Inflammatory macrophage treated with lipopolysaccharide for 4 hours (primary cell): ENCODE results near the gene SRD5A1.

Experiments used
- DNase-seq: peaks from one replicate; pipeline ENCODE4 v3.0.0-alpha.2; 2020

Gene SRD5A1

DNA sequence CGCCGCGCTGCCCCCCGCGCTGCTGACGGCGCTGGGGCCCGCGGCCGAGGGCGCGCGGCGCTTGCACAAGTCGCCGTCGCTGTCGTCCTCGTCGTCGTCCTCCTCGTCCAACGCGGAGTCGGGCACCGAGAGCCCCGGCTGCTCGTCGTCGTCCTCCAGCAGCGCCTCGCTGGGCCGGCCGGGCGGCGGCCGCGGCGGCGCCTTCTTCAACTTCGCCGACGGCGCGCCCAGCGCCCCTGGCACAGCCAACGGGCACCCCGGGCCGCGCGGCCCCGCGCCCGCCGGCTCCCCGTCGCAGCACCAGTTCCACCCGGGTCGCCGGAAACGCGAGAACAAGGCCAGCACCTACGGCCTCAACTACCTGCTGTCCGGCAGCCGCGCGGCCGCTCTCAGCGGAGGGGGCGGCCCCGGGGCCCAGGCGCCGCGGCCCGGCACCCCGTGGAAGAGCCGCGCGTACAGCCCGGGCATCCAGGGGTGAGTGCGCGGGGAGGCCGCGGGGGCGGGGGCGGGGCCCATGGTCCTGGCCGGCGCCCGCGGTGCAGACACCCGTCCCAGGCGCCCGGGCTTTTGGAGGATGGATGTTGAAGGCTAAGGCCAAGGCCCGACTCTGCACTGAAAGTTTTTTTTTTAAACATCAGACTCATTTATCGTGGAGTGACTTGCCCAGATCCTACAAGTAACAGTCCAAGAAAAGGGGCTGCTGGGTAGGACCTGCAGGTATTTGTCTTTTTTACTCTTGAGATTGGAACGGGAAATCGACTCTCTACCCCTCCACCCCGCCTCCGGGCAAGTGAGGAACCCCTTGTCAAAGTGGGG is 81.2 kb downstream of the SRD5A1 start:
- peak; percentile 29 for DNase-seq

DNA sequence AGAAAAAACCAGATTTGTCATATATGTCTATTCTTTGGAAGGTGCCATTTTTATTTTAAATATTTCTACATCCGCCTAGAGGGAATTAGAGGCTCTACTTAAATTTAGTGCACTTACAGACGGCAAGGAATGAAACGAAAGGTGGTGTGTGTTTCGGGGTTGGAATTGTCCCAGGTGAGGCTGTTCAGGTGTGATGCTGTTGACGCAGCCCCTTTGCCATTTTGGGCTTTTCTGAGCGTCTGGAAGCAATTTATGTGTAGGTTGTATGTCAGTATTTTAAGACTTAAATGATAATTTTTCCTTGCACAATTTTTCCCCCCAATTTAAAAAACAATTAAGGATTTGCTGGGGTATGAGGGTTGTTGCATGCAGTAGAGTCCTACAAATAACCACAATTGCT is 82.0 kb downstream of the SRD5A1 start:
- no peak for DNase-seq

DNA sequence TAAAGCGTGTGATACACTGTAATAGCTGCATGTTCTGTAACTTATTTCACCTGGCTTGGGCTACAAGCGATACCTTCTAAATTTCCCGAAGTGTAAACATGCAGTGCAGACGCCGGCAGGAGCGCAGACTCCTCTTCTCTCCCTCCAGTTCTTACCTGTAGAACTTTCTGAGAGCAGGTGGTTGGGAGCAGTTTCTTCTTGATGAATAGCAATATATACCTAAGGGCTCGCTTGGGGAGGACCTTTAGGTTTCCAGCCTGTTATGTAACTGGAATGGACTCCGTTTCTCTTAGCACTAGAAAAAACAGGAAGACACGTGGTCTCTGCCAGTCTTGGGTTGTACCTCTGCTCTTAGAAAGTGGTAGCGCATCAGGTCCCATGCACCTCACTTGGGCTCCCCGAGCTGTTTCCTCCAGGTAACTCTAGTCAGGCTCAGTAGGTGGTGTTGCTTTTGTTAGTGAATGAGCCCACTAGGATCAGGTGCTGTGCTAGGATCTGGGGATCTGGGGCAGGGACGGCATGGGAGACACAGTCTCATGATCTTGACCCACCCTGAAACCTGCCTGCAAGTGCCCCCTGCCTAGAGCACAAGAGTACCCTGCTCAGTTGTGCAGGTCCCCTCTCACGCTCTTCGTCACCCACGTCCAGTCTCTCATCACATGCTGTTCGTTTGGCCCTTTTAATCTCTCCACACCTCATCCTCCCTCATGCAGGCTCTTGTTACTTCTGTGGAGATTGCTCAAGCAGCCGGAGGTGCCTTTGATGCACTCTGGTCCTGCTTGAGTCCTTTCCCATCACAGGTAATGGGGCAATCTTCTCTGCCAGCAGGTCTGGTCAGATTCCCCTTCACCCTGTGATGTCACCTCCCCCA is 82.8 kb downstream of the SRD5A1 start:
- peak; percentile 48 for DNase-seq

DNA sequence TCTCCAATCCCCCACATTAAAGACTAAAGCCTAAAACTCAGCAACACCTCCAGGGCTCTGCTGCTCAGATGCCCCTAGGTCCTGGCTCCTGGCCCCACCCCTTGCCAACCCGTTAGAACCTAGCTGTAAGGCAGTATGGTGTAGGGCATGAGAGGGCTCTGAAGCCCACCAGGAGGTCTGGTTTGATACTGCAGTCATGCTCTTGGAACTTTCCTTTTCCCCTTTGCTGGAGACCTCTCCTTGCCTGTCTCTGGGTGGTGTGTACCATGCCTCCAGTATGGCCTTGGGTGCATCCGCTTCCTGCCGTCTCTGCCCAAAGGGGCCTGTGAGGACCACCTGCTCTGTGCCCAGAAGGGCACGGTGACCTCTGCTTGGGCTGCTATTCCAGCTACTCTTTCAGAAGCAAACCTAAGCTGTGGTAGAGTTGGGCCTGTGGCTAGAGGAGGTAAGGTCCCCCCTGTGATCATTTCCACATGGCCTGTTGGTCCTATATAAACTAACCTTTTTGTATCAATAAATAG is 83.4 kb downstream of the SRD5A1 start:
- no peak for DNase-seq

DNA sequence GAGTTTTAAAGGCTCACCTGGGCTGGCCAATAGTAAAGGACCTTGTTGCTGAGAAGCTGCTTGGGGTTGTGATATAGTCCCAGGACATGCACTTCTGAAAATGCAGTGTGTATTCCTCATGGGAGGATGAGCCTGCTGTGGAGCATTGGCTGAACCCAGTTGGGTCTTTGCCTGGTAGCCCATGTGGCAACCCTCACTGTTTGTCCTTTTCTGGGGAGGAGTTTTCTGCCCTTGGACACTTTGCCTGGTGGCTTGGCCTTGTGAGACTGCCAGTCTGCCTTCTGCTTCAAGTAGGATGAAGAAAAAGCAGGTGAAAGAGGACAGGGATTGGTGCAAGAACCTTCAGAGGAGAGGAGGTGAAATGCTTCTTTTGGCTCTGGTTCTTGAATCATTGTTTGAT is 84.0 kb downstream of the SRD5A1 start:
- DNase-seq: no peak

DNA sequence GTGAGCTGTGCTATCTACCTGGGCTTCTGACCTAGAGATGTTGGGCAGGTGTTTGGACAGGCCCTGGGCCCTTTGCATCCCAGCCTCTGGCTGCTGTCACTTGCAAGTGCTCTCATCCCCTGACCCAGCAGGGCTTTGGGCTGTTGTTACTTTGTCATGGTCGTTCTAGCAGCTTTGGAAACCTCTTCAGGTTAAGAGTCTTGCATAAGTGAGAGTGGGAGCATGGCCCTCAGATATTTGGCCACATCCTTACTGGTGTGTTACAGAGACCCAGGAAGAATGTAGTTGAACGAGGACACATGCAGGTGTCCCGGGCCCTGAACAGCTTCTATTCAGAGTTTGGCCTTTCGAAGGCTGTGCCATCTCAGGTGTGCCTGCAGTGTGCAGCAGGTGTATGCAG is 84.4 kb downstream of the SRD5A1 start:
- DNase-seq: no peak

DNA sequence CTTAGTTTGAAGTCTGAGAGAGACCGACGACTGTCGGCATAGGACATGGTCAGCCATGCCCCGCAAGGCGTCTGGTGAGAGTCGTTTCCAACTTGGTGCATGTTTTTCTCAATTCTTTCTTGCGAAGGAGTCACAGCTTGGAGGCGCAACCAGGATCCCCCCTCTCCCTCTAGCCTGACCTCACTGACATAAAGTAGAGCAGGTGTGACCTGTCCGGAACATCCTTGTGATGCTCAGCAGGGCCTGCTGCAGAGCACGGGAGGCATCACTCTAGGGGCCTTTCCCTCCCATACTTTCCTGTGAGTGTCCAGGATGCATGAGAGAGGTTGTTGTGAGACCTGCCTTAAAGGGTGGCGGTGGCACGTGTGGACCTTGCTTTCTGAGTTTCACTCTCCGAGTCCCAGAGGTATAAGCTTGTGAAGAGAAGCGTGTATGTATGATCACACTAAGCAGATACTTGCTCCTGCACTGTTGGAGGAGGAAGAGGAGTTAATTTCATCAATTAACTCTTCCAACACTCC is 85.0 kb downstream of the SRD5A1 start:
- no peak for DNase-seq

DNA sequence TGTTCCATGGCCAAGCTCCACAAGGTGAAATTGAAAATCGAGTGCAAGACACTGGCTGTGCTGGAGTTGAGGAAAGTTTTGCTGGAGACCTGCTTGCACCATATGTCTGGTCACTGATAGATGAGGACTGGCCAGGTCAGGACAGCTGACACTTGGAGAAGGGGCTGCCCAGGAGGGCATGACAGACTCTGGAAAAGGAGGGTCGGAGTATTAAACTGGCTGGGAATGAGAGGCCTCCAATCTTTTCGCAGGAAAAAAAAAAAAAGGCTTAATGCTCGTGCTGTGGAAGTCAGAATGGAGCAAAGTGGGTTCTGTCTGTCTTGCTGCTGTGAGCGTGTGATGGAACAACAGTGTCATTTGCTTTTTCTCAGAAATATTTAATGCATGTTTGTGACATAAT is 85.5 kb downstream of the SRD5A1 start:
- no peak for DNase-seq

DNA sequence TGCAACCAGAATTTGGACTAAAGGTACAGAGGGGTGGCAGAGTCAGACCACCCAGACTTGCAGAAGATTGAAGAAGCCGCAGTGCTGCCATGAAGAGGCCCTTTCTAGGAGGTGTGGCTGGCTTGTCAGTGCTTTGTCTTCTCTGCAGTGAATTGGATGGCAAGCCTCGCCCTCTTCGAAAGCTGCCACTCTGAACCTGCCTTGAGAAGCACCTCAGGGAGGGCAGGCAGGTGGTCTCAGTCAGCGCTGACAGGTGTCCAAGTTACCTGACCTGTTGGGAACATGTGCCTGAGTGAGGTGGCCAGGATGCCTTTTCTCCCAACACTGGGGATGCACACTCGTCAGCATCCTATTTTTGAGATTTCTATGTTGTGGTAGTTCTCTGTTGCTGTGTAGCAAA is 86.2 kb downstream of the SRD5A1 start:
- DNase-seq: no peak

DNA sequence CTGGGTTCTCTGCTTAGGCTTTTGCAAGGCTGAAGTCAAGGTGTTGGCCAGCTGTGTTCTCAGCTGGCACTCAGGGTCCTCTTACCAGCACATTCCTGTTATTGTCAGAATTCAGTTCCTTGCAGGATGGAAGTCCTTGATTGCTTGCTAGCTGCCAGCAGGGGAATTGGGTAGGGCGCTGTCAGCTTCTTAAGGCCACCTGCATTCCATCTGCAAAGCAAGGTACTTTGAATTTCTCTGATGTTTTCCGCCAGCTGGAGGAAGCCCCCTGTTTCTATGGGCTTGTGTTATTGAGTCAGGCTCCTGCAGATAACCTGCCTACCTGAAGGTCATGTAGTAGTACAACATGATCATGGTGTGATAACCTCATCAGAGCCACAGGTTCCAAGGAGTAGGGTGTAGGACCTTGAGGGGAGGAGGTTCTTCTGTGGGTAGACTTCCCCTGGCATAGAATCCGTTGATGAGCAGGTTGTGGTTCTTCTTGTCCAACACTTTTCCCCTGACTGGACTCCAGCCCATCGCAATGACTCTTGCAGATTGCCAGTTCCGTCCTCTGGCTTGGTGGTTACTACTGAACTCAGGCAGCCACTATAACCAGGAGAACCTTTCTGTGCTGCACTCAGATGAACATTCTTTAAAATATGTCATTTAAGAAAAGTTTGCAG is 86.8 kb downstream of the SRD5A1 start:
- no peak for DNase-seq

DNA sequence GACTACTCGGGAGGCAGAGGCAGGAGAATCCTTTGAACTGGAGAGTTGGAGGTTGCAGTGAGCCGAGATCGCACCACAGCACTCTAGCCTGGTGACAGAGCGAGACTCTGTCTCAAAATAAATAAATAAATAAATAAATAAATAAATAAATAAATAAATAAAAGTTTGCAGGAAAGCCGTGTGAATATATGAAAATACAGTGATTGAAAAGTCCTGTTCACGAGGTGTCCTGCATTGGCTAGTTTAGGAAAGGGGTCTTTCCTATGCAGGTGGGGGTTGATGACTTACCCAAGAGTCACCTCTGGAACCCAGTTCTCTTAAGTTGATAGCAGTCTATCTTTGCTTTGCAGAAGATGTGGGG is 87.3 kb downstream of the SRD5A1 start:
- DNase-seq: no peak

DNA sequence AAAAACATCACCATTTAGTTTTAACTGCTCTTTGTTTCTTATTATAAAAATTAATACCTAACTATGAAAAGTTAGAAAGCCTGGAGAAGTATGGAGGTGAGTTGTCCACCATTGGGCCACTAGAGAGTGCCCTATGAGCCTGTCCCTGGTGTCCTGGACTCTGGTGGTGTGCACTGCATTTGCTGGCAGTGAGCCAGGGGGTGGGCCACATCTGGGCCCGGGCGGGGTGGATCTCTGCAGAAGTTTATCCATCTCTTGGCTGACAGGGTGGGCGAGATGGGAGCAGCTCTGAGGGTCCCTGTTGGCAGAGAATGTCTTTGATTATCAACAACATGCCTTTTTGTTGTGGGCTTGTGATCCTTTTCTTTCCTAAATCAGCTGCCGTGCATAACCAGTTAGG is 88.2 kb downstream of the SRD5A1 start:
- DNase-seq: no peak

DNA sequence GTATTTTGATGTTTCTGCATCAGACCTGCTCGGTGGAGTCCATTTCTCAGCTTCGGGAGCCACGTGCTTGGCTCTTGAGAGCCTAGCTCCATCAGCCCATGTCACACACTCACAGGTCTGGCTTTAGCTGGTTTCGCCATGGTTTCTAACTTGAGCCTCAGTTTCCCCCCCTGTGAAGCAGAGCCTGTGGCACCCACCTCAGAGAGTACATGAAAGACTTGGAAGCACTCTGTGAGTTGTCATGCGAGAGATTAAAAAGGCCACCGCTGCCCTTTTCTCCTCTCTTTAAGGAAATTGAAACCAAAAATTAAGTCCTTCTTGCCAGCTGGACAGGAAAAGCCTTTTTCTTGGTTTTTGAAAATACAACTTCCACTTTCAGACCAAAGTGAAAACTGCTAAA is 88.8 kb downstream of the SRD5A1 start:
- DNase-seq: peak; percentile 64

DNA sequence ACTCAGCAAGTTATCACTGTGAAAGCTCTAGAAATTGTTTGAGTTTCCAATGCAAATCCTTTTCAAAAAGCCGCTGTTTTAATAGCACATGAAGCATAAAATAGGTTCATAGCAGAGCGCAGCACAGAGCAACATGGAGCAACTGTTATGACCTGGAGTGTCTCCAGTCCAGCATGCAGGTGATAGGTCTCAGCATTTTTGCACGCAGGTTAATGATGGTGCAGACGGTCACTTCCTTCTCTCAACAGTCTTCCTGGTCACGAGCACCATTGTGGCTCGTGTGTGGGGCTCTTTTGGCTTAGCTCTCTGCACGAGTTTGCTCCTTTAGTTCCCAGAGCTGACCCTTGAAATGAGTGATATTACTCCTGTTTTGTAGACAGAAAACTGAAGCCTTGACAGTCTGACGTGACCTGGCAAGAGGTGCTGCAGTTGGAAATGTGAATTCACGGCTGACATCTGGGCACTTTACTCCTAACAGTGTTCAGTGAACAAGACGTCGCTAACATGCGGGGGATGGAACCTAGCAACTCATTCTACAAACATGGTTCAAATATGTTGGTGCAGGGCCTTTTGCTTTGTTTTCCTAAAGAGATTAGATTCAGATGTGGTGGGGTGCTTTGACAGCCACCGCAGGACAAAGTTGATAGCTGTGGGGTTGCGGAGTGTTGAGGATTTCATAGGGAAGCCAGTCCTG is 90.0 kb downstream of the SRD5A1 start:
- DNase-seq: no peak

DNA sequence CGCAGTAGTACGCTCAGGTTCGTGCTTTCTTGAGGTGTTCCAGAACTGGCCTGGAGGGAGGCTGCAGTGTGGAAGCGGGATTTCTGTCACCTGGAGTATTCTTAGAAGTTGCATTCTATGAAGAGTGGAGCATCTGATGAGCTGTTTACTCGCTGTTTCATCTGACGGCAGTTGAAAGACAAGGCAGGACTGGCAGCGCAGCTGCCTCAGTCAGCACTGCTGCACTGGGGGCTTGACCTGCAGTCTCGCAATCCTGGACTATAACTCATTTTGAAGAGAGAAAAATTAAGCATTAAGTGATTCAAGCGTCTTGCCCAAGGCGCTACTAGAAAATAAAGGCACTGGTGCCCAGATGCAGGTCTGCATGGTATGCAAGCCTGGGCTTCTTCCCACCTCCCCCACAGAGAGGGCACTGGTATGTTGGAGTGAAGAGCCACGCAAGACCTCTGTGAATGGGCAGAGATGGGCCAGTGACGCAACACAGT is 90.6 kb downstream of the SRD5A1 start:
- no peak for DNase-seq
